Stimulated activated CD8-positive, alpha-beta memory T cell treated with anti-CD3 and anti-CD28 coated beads, Interleukin-4, amount 100 ng/mL, for 1 hour (primary cell): ENCODE measurements around the gene KIAA1217.

ENCODE experiments used
- DNase-seq, 2 donors: peaks; one replicate each; pipeline ENCODE4 v3.0.0-alpha.2; 2020; ENCODE audit warnings: low read depth in 2 of 2, low spot score in 1 of 2

Gene KIAA1217

DNA sequence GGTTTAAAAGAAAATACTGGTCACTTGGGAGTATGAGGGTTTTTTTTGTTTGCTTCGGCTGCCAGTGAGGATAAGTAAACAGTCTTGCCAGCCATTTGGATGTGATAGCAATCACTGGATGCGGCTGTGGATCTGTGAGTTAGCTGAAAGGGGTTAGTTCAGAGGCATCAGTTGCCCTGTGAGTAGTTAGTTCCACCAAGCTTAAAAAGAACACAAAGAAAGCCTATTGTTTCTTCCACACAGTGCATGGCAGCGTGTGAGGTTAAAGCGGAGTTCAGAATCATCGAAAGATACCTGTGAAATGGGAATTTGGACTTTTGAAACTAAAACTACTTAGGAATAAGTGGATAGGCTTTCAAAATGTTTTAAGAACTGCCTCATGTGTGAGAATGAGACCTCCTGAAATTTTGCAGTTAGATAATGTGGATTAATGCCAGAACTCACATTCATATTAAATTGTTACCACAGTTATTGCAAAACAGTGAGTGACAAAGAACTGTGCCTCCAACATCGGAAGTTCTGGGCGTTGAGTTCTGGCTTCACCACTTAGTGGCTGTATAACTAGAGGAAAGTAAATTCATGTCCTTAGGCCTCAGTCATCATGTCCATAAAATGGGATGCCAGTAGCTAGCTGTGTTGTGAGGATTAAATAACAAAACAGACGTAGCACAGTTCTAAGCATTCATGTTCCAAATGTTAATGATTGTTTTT, 31.3 kb downstream of the KIAA1217 start:
- no peak for DNase-seq

DNA sequence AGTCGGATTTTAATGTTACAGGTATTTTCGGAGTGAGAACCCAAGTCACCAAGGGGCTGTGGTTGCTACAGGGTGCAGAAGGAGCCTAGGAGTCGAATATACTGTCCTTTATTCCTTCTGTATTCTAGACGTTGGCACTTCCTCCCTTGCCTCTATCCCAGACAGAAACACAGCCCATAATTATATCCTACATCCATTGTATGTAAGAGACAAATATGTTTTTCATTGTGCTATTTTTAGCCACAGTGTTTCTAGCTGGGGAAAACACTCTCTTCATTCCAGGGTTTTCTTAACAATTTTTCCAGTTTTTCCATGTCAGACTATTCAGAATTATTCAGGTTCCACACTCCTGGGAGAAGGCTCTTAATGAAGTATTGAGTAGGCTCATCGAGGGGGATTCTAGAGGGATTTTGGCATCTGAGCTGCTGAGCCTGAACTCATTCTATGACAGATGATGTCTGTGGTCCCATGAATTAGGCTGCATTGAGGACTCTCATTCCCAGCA, 32.6 kb downstream of the KIAA1217 start:
- DNase-seq = no peak

DNA sequence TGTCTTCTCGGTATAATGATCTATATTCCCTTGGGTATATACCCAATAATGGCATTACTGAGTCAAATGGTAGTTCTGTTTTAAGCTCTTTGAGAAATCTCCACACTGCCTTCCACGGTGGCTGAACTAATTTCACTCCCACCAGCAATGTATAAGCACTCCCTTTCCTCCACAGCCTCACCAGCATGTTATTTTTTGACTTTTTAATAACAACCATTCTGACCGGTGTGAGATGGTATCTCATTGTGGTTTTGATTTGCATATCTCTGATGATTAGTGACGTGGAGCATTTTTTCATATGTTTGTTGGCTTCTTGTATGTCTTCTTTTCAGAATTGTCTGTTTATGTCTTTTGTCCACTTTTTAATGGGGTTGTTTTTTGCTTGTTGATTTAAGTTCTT, 33.6 kb downstream of the KIAA1217 start:
- DNase-seq = no peak

DNA sequence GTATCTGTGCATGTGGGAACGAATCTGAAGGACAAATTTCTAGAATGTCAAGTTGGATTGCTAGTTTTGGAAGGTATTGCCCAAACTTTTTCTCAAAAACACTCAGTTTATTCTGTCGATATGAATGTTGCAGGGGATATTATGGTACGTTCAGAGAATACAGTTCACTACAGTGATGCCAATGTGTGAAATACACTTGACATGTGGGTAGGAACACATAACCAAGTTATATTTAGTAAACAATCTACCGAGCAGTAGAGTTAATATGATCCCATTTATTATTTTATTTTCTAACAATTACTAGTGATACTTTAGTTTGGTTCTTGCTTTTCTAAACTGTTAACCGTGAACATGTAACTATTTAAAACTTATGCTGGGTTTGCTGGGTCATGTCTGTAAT, 37.4 kb downstream of the KIAA1217 start:
- DNase-seq = no peak

DNA sequence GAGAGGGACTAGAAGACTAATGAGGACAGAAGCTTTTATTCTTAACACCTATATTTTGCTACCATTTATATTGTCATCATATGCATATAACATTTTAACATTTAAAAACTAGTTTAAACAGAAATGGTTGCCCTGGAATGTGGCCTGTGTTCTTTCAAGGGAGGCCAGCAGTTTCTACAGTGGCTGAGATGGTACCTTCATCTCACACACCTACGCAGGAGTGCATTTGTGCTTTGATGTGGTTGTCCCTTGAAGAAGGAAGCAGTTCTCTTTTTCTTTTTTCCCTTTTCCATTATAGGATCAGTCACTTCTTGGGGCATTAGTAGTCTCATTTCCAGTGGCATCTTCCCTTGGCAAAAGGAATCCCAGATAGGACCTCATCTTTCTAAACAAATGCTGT, 38.9 kb downstream of the KIAA1217 start:
- DNase-seq = no peak

DNA sequence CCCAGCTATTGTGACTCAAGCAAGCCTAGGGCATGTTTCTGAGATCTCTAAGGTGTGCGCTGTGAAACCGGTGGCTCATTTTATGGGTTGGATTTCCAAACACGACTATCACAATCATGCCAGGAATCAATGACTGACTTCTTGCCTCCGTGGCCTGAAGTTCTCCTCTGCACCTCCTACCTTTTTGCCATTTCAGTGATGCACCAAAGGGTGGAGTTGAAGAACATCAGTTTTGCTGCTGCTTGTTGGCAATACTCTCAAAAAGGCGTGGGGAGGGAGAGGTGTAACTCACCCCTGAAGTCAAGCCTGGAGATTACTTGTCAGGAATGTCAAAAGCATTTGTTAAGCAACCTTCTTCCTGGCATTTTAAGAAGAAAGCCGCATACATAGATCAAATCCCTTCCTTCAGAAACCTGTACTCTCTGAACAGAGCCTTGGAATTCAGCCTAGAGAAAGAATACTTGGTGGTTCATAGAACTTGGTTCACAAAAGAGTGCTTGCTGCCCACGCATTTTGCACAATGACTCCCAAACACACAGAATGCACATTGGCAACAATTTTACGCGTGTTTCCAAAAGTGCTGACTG, 41.0 kb downstream of the KIAA1217 start:
- no peak for DNase-seq

DNA sequence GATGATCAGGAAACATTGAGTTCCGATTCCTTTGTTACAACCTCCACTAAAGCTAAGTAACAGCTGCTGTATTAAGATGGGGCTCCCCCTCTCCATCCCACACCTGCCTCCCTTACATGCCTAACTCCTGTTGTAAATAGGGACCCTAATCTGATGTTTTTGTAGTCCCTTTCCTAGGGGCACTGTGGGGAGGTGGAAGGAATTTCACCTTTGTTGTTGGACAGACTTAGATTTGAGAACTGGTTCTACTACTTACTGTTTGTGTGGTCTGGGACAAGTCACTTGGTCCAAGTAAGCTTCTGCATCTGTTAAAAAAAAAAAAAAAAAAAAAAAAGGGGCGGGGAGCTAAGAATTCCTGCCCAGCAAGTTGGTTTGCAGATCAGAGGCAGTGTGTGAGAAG, 42.6 kb downstream of the KIAA1217 start:
- no peak for DNase-seq

DNA sequence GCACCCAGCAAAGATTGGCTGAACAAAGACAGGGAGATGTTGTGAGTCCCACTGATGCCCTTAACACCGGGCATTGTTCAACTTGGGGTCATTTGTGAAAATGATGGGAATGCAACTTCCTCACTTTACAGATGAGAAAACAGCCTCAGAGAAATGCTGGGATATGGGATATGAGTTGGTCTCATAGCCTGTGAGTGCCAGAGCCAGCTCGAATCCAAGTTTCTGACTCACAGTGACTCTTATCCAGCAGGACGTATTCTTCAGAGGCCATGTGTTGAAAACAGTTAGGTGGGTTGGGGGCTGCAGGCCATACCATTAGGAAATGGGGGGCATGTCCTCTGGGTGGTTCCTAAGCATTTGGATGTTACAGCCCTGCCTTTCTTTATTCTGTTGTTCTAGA, 45.2 kb downstream of the KIAA1217 start:
- DNase-seq = no peak

DNA sequence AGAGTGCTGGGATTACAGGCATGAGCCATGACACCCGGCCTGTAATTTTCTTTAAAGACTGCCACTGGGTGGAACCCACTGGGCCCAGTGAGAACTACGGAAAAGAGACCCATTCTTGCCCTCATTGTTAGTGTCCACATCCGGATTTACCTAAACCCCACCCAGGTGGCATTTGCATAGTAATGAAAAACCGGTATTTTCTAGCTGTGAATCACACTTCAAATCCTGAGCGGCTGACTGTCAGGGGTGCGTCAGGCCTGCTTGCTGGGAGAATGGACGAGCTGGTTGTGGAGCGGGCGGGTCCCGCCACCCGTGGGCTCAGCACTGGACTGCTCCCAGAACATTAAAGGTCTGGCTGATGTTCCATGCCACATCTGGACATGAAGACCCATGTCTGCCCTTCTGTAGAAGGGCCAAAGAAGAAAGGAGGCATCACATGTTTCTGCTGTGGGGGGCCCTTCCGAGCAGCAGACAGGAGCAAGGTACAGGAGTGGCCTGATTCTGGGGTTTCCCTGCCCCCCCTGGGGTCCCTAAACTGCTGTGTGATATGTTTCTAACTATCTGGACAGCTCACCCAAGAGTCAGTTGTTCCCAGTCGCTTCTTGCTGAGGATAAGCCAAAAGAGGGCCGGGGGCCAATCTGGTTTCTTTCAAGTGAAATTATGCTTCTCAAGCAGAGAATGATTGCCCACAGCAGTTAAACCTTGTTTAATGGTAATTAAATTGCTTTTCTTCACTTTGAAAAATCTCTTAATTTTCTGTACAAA, 46.4 kb downstream of the KIAA1217 start:
- DNase-seq = no peak

DNA sequence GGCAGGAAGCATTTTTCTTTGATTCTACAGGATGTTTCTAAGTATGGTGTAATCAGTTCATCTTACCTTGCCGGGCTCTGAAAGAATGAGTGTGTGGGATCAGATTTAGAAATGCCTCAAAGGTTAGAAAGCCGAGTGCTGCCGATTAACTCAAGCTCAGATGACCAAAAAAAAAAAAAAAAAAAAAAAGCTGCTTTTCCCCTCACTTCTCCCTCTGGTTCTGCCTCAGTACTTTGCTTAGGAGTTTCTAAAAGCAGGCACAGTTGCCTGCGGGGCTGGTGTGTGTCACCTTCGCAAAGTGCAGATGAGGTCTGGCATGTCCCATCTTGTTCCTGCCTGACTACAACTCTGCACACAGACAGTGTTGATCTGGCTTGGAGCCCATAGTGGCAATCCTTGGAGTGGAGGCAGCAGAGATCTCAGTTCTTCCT, 47.0 kb downstream of the KIAA1217 start:
- DNase-seq = no peak

DNA sequence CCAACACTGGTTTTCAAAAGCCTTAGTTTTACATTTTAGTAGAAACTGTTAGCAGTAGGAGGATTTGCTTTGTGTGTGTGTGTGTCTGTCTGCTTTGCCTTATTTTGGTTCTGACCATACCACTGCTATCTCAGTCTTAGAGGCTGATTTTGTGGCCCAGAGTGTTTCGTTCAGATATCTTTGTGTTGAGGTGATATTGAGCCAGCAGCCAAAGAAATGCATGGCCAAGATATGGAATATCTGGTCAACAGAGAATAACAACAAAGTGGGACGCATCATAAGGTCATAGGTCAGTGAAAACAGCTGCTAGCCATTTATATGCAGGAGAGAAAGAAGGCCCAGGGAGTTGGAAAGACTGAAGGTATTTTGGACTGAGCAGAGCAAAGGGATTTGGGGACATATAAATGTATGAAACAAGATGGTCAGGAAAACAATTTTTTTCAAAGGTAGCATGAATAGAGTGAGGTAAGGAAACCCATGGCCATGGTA, 47.7 kb downstream of the KIAA1217 start:
- no peak for DNase-seq

DNA sequence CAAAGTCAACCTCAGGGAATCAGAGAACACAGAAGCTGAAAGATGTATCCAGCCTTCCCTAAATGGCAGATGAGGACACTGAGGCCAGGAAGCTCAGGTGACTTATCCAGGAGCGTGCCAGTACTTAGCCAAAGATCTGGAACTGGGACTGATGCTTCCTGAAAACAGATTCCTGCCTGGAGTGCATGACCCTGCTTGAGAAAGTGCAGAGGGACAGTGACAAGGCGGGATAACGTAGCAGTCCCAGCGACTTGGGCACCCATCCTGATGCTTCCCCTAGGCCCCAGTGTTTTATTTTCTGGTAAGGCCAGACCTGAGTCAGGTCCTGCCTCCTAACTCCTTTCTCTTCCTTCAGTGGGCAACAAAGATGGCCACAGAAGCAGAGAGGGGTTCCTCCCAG, 48.6 kb downstream of the KIAA1217 start:
- no peak for DNase-seq

DNA sequence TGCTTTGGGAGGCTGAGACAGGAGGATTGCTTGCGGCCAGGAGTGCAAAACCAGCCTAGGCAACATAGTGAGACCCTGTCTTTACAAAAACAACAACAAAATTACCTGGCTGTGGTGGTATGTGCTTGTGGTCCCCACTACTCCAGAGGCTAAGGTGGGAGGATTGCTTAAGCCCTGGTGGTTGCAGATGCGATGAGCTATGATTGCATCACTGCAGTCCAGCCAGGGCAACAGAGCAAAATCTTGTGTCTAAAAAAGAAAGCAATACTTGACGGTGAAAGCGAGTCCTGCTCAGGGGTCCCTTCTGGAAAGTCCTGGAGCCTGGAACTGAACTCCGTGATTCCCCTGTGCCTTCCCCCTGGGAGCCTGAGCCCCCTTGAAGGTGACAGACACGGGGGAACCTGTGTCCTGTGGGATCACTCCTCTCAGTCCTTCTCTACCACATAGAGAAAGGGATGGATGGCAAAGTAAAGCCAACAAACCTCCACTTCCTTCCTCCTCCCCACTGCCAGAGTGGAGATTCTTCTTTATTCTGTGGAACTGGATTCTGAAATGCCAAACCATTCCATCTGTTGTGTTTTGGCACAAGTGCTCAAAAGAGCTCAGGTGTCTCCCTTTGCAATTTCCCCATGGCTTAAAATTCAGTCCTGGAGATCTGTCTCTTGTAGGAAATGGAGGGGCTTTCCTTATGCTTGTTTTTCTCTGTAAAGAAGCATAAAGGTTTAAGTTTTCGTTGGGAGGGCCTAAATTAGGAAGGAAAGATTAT, 50.6 kb downstream of the KIAA1217 start:
- no peak for DNase-seq

DNA sequence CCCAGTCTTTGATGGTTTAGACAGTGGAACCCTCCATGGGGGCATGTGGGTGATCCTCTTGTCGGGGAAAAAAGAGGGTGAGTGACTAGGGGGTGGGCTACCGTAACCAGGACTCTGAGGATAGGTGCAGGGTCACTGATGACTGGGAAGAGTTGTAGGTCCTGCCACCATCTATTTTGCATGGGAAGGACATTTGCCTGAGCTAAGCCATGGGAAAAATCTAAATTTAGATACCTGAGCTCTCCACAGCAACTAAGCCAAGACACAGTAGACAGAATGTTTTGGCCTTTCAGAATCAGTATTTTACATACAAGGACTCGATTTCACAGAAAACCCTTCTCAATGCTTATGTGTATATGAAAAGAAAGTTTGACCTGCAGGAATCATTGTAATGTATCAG, 52.7 kb downstream of the KIAA1217 start:
- no peak for DNase-seq

DNA sequence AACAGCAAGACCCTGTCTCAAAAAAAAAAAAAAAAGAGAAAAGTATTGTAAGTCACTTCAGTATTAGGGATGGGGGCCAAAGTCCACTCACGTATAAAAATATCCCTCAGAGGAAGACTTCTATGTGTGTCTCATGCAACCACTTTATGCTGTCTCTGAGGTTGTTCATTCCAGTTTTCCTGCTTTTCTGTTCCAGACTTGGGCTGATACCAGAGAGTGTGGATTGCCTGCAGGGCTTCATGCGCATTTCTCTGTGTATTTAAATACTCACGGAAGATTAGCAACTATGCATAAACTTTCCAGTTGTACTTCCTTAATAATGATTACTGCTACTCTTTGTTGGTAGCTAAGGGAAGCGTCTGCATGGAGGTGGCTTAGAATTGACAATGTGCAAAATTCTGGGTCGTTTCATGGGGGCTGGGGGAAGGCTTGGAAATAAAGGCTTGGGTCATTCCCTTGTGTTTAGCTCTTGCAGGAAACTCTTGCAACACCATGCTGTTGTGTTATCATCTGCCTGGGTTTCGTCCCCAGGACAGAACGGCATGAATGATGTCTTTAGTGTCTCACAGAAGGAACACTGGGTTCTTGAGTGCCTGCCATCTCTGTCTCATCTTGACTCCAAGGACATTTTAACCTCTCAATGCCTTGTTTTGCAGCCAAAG, 54.1 kb downstream of the KIAA1217 start:
- no peak for DNase-seq

DNA sequence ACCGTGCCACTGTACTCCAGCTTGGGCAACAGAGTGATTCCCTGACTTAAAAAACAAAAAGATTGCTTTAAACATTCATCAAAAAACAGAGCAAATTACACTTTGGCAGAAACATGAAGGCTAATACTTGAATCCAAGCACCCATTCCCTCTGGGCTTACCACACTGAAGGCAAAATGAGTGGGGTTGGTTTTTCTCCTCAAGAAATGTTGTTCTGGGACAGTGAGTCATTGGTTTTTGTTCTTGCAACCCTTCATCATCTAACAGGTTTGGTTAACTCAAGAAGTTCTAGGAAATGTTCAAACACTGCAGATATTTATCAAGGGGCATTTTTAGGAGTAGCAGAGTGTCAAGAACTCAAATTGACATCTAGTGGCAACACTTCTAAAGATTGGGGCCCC, 60.5 kb downstream of the KIAA1217 start:
- DNase-seq = no peak

DNA sequence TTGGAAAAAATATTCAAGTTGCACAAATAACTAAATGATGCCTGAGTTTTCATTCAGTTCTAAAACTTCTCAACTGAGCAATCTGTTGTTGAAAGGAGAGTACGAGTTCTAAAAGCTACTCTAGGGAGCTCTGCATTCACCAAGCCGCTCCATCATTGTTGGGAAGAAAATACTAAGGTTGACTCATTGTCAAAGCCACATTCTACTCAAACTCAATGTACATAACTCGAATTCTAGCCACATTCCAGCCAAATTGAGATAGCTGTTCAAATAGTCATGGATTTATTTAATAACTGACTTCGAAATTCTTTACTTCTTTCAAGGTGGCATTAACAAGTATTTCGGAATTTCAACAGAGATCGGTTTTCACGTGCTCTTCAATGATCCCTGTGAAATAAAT, 63.4 kb downstream of the KIAA1217 start:
- no peak for DNase-seq

DNA sequence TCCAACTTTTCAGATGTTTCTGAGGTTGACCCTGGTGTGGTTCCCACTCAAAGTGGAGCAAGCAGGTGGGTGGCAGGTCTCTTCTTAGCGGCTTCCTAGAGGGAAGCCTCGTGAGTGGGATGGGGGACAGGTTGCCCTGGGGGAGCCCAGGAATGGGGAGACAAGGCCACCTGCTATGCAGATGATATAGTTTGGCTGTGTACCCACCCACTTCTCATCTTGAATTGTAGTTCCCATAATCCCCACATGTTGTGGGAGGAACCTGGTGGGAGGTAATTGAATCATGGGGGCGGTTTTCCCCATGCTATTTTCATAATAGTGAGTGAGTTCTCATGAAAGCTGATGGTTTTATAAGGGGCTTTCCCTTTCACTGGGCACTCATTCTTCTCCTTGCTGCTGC, 68.3 kb downstream of the KIAA1217 start:
- no peak for DNase-seq

DNA sequence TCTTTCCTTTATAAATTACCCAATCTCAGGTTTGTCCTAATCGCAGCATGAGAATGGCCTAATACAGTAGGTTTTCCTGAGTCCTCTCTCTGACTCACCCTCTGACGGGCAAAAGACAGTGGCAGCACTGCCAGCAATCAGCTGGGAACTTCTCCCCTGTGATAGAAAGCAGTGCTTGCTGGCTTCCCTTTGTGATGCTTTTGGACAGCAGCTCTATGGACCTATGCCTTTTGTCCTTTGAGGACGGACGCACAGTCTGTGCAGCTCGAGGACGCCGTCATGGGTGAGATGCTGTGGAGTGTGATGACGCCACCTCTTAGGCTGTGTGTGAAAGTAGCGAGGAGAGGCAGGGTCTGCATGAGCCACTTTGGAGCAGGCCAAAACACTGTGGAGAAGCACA, 68.8 kb downstream of the KIAA1217 start:
- no peak for DNase-seq

DNA sequence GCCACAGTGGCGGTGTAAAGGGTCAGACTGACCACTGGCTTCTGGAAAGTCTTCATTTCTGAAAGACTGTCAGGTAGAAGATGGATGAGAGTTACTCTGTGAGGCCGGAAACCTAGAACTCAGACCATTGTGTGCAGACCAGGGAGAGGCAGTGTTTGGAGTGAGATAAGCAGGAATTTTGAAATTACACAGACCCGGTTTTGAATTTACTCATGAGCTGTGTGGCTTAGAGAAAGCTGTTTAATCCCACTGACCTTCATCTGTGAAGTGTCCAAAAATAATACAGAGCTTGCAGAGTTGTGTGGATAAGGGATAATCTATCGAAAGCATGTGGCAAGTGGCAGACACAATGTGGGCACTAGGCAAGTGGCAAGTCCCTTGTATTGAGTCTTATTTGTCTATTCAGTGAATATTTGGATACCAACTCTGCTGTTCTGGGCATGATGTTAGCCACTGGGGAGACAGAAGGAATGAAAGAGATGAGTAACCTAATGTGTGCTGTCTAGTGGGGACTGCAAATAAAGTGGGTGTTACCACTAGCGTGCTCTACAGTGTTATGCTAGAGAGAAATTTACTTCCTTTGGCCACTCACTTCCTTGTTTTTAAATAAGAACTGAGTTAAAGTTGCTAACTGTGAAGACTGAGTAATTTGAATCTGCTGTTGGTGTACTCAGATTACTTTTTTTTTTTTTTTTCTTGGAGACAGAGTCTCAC, 69.4 kb downstream of the KIAA1217 start:
- no peak for DNase-seq
